ENCODE measurements around the gene LIMS3. TPM values are rescaled to one million over a fixed set of nuclear protein-coding genes. Genes with fewer than 3 reads are reported as not detected.
"Not testable (repeated sequence)": the region's sequence is repeated elsewhere in the genome, so short reads cannot be mapped to it uniquely, and the experiment has no call there.

The LIMS3 gene
- total RNA-seq, 1 experiment from 2014 or later: 0.86 TPM

DNA sequence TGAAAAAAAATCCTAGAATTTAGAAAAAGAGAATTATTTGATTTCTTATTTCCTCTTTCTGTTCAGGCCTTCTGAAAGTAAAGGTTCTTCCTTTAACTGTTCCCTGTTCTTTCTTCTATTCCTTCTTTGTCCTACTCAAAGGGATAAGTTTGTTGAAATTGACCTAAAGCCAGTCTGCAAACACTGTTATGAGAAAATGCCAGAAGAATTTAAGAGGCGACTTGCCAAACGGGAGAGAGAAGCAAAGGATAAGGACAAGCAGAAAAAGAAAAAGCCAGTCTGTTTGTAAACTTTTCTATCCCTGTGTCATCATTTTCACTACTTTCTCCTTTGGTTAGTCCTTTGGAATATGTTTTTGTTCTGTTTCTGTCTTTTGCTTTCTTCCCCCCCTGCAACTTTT, 26.0 kb downstream of the LIMS3 start:
- not testable (repeated sequence) for DNase-seq (ENCODE audit: low read depth)

GRCh38 chr2:109927803-109928202, 29.3 kb downstream of the LIMS3 start:
- not testable (repeated sequence) for DNase-seq (ENCODE audit: low read depth)

- DNase-seq (ENCODE audit: low read depth): not testable (repeated sequence)
Observed at GRCh38 chr2:109929222-109929621, 30.7 kb downstream of the LIMS3 start.

GRCh38 chr2:109936534-109936933, 38.0 kb downstream of the LIMS3 start:
- DNase-seq (ENCODE audit: low read depth): not testable (repeated sequence)

DNA sequence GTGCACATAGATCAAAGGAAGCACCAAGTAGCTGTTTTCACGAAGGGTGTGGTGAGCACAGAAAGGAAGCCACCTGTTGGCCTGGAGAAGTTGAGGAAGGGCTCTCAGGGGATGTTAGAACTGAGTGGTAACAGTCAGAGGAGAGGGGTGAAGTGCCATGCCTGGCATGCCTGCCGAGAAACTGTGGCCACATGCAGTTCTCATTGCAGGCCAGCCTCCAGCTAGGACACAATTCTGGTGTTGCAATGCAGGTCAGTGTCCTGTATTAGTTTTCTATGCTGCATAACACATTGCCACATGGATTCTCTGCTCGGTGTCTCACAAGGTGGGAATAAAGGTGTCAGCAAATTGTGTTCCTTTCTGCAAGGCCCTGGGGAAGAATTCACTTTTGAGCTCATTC, 46.9 kb downstream of the LIMS3 start:
- not testable (repeated sequence) for DNase-seq (ENCODE audit: low read depth)

- DNase-seq (ENCODE audit: low read depth): not testable (repeated sequence)
Observed at GRCh38 chr2:109947262-109947958, 48.9 kb downstream of the LIMS3 start.

DNA sequence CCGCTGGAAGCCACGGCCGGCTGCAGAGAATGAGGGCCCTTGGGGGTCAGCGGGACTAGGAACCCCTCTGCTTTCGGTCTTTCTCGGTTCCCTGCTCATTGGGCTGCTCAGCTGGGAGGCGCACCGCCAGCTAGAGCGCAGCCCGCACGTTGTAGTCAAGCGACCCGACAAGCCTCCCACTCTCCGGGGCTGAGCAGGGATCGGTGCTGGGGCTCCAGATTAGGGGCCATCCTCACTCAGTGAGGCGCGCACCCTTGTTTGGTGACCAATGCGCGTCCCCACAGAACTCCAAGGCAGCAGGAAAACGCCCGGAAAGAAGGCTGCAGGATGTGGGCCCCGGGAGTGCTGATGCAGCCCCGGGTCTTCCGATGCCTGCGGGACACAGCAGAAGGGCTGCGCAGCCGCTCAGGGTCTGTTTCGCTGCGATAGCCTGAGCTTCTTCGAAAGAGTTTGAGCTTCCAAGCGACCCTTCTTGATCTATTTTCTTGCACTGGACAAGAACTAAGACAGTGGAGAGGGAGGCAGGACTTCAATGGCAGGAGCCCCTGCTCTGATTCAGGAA, 49.6 kb downstream of the LIMS3 start:
- not testable (repeated sequence) for DNase-seq (ENCODE audit: low read depth)

GRCh38 chr2:109950146-109950843, 51.8 kb downstream of the LIMS3 start:
- not testable (repeated sequence) for DNase-seq (ENCODE audit: low read depth)

GRCh38 chr2:109963942-109964341, 65.5 kb downstream of the LIMS3 start:
- not testable (repeated sequence) for DNase-seq (ENCODE audit: low read depth)

DNA sequence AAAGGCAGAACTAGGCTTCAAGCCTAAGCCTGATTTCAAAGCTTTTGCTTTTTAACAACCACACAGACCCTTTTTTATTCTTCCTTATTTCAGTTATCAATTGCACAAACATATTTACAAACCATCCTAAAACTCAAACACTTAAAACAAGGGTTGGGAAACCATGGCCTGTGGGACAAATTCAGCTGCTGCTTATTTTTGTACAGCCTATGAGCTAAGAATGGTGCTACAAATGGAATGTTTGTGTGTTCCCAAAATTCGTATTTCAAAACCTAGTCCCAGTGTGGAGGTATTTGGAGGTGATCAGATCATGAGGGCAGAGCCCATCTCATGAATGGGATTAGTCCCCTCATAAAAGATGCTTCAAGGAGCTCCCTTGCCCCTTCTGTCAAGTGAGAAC, 67.0 kb downstream of the LIMS3 start:
- not testable (repeated sequence) for DNase-seq (ENCODE audit: low read depth)

GRCh38 chr2:109966107-109966736, 67.7 kb downstream of the LIMS3 start:
- not testable (repeated sequence) for DNase-seq (ENCODE audit: low read depth)

GRCh38 chr2:109966858-109967257, 68.4 kb downstream of the LIMS3 start:
- not testable (repeated sequence) for DNase-seq (ENCODE audit: low read depth)

DNA sequence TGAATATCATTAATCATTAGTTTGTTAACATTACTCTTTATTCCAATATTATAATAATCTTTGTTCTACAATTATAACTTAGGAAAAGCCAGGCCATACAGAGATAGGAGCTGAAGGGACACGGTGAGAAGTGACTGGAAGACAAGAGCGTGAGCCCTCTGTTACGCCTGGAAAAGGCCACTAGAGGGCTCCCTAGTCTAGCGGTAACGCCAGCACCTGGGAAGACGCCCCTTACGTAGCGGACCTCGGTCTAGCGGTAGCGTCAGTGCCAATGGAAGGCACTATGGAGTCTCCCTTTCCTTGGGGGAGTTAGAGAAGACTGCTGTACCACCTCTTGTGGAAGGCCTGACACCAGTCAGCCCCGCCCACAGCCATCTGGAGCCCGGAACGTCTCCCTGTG, 71.4 kb downstream of the LIMS3 start:
- not testable (repeated sequence) for DNase-seq (ENCODE audit: low read depth)

GRCh38 chr2:109971710-109972109, 73.2 kb downstream of the LIMS3 start:
- not testable (repeated sequence) for DNase-seq (ENCODE audit: low read depth)

Other genes starting within 250 kb of the LIMS3 start
- 5.7 and 10.2 TPM in 2 replicates for gene RGPD5, start 104.4 kb upstream of the LIMS3 start, total RNA-seq (2014; rRNA removed; shearing (Covaris generic))
- 0.34 TPM in 1 of 2 replicates, not detected in the other for gene MALL, start 217.1 kb downstream of the LIMS3 start, total RNA-seq (2014; rRNA removed; shearing (Covaris generic))